ENCODE data around the gene PDLIM7.

GRCh38 chr5:177516601-177517568 lies 19.5 kb upstream of the PDLIM7 start, which contains the start of gene DDX41:
- TF ChIP-seq SUZ12 (IDR thresholded peaks at IDR 0.05) (no peak), ELF4 (IDR thresholded peaks at IDR 0.05) (no peak), NFRKB (IDR thresholded peaks at IDR 0.05) (no peak), FOXA1 (IDR thresholded peaks at IDR 0.05) (no peak), SP1 (IDR thresholded peaks at IDR 0.05) (no peak), FOXM1 (IDR thresholded peaks at IDR 0.05; ENCODE audit: borderline replicate concordance) (no peak)

Measured in HEK293T (cell line).